GM12872 (cell line): ENCODE data around the gene HABP4.

Source experiments
- CTCF ChIP-seq: IDR thresholded peaks from 3 replicates; pipeline ENCODE4 v1.5.1; 2011; ENCODE audit warnings: low read depth, mild to moderate bottlenecking, low read length, moderate library complexity; ENCODE audit not compliant: insufficient read depth

Gene HABP4

GRCh38 chr9:96417661-96418082 lies 32.3 kb upstream of the HABP4 start:
- TF ChIP-seq CTCF = no peak

GRCh38 chr9:96418083-96418919 lies 31.7 kb upstream of the HABP4 start, which contains the start of gene ZNF367:
ZNF367 (minus strand) TSS chr9:96418370; CDS start chr9:96418032, 338 bp downstream.
- no peak for TF ChIP-seq CTCF

- no peak for TF ChIP-seq CTCF
These were observed 30.9 kb upstream of the HABP4 start for GRCh38 chr9:96418920-96419690.

- no peak for TF ChIP-seq CTCF
These were observed 30.3 kb upstream of the HABP4 start for GRCh38 chr9:96419691-96419969.

- TF ChIP-seq CTCF = no peak
These were observed 29.3 kb upstream of the HABP4 start for GRCh38 chr9:96420468-96421219.

- TF ChIP-seq CTCF = no peak
These were observed 26.5 kb upstream of the HABP4 start for GRCh38 chr9:96423322-96423984.

- TF ChIP-seq CTCF = no peak
These were observed 26.0 kb upstream of the HABP4 start for GRCh38 chr9:96423985-96424336.
